GM12878 (cell line): Measurements from ENCODE around the gene WWOX. TPM values are rescaled to one million over a fixed set of nuclear protein-coding genes. Genes with fewer than 3 reads are reported as not detected.

ENCODE experiments used
- ATAC-seq: fragments of 200-7000 bp; cut with Tn5 transposase; 3 replicates; pipeline ENCODE4 v1.9.1; 2020; ENCODE audit warnings: mild to moderate bottlenecking, moderate library complexity
- BruUV-seq: library from RNA; stranded (reverse); fragments of 400-500 nt; replicated peaks from 2 replicates; lab custom pipeline; 2021; lab: Mats Ljungman, UMichigan
- CTCF ChIA-PET: fragments of 300-600 bp; sonication (Branson Sonifier 250); formaldehyde crosslinking; extraction: SDS; loops from one replicate; lab custom pipeline; 2021; ENCODE audit warnings: inconsistent platforms; lab: Yijun Ruan, JAX
- POLR2A ChIA-PET: fragments of 350-600 bp; formaldehyde crosslinking; extraction: SDS; loops from one replicate; lab custom pipeline; 2021; ENCODE audit warnings: inconsistent platforms; lab: Charles Lee
- RAD21 ChIA-PET: fragments of 300-600 bp; sonication (Branson Sonifier 250); formaldehyde crosslinking; loops from one replicate; lab custom pipeline; 2023; ENCODE audit warnings: antibody characterized with exemption; ENCODE audit not compliant: unreplicated experiment; lab: Charles Lee
- SMC1A ChIA-PET: fragments of 300-600 bp; sonication (Branson Sonifier 250); formaldehyde crosslinking; loops from one replicate; lab custom pipeline; 2023; ENCODE audit not compliant: unreplicated experiment, uncharacterized antibody; lab: Charles Lee
- DNase-seq: peaks from one replicate; pipeline ENCODE4 v3.0.0-alpha.2; 2011; ENCODE audit warnings: low read depth, low spot score
- FAIRE-seq: peaks from 3 replicates; lab custom pipeline; 2011; peaks lifted over from hg19 to GRCh38; lab: Jason Lieb, UNC
- H2AFZ ChIP-seq: 2 replicates; pipeline ENCODE4 v1.6.0; 2011; ENCODE audit warnings: low read depth, low read length, control low read depth; ENCODE audit not compliant: control insufficient read depth
- H3K27ac ChIP-seq: 2 replicates; pipeline ENCODE4 v1.5.1; 2011; ENCODE audit warnings: control low read depth; ENCODE audit not compliant: control insufficient read depth, insufficient read depth
- H3K27me3 ChIP-seq, 2 experiments: replicated peaks in 1 of 2; 2 replicates each; pipeline versions ENCODE4 v1.6.0 to v1.6.1; 2011; ENCODE audit warnings: low read length in 1 of 2; ENCODE audit not compliant: control insufficient read depth in 2 of 2, insufficient read depth in 2 of 2
- H3K36me3 ChIP-seq, 2 experiments: 2 replicates each; pipeline ENCODE4 v1.5.1; 2011; ENCODE audit warnings: low read length in 1 of 2; ENCODE audit not compliant: control insufficient read depth in 2 of 2, insufficient read depth in 2 of 2
- H3K4me1 ChIP-seq: 2 replicates; pipeline ENCODE4 v1.6.1; 2011; ENCODE audit warnings: mild to moderate bottlenecking, low read length, moderate library complexity, mixed read lengths; ENCODE audit not compliant: control insufficient read depth, insufficient read depth
- H3K4me2 ChIP-seq: 2 replicates; pipeline ENCODE4 v1.6.0; 2011; ENCODE audit warnings: control low read depth; ENCODE audit not compliant: control insufficient read depth, insufficient read depth
- H3K4me3 ChIP-seq: fragments of 200-600 bp; sonication (generic); 2 replicates; pipeline ENCODE4 v1.5.1; 2016
- H3K79me2 ChIP-seq: 2 replicates; pipeline ENCODE4 v1.6.0; 2011; ENCODE audit warnings: low read length; ENCODE audit not compliant: control insufficient read depth, insufficient read depth
- H3K9ac ChIP-seq: 2 replicates; pipeline ENCODE4 v1.8.0; 2011; ENCODE audit warnings: low read length, control low read depth, mixed read lengths; ENCODE audit not compliant: control insufficient read depth, insufficient read depth
- H3K9me3 ChIP-seq: replicated peaks from 3 replicates; pipeline ENCODE4 v1.5.1; 2011; ENCODE audit warnings: mild to moderate bottlenecking, low read length; ENCODE audit not compliant: control insufficient read depth, insufficient read depth
- H4K20me1 ChIP-seq: 2 replicates; pipeline ENCODE4 v1.6.0; 2011; ENCODE audit not compliant: control insufficient read depth, insufficient read depth
- CTCF ChIP-seq, 3 experiments: IDR thresholded peaks in 2 of 3; conservative IDR thresholded peaks in 1 of 3; 2 replicates each; pipeline ENCODE4 v1.5.1; 2011; ENCODE audit warnings: low read depth in 3 of 3, low read length in 3 of 3, mild to moderate bottlenecking in 3 of 3, control low read depth in 2 of 3, moderate library complexity in 2 of 3, inconsistent platforms in 1 of 3, mixed read lengths in 1 of 3; ENCODE audit not compliant: control insufficient read depth in 2 of 3, insufficient read depth in 1 of 3; ENCODE audit errors: extremely low read depth in 1 of 3
- FOXK2 ChIP-seq: fragments of 450-650 bp; IDR thresholded peaks from 2 replicates; pipeline ENCODE4 v1.6.1; 2017; ENCODE audit warnings: mild to moderate bottlenecking, moderate library complexity
- HCFC1 ChIP-seq: fragments of 150-350 bp; IDR thresholded peaks from 2 replicates; pipeline ENCODE4 v1.6.1; 2014; ENCODE audit warnings: low read length
- MAX ChIP-seq: IDR thresholded peaks from 2 replicates; pipeline ENCODE4 v1.6.1; 2012; ENCODE audit warnings: low read depth, low read length, improper control_type of control experiment
- NFIC ChIP-seq: IDR thresholded peaks from 2 replicates; pipeline ENCODE4 v1.6.1; 2012; ENCODE audit warnings: low read depth, mild to moderate bottlenecking, inconsistent platforms, low read length, moderate library complexity
- NKRF ChIP-seq: fragments of 450-650 bp; conservative IDR thresholded peaks from 2 replicates; pipeline ENCODE4 v1.6.1; 2017; ENCODE audit warnings: mild to moderate bottlenecking, moderate library complexity
- NR2C1 ChIP-seq: fragments of 450-650 bp; IDR thresholded peaks from 2 replicates; pipeline ENCODE4 v1.6.1; 2017; ENCODE audit warnings: antibody characterized with exemption, mild to moderate bottlenecking, moderate library complexity
- NR2C2 ChIP-seq: IDR thresholded peaks from 2 replicates; pipeline ENCODE4 v1.6.1; 2011; ENCODE audit warnings: borderline replicate concordance, low read depth; ENCODE audit not compliant: control insufficient read depth, insufficient read length
- PAX8 ChIP-seq: fragments of 450-650 bp; IDR thresholded peaks from 2 replicates; pipeline ENCODE4 v1.6.1; 2017; ENCODE audit warnings: mild to moderate bottlenecking, moderate library complexity
- PML ChIP-seq: IDR thresholded peaks from 2 replicates; pipeline ENCODE4 v1.6.1; 2012; ENCODE audit warnings: low read length, inconsistent platforms
- RFX5 ChIP-seq: IDR thresholded peaks from 2 replicates; pipeline ENCODE4 v1.6.1; 2011; ENCODE audit warnings: low read depth, low read length, improper control_type of control experiment
- SMAD5 ChIP-seq: IDR thresholded peaks from 2 replicates; pipeline ENCODE4 v1.6.1; 2016; ENCODE audit warnings: antibody characterized with exemption, low read depth
- SREBF2 ChIP-seq: IDR thresholded peaks from 2 replicates; pipeline ENCODE4 v1.6.1; 2012; ENCODE audit warnings: mild to moderate bottlenecking, low read length
- TCF3 ChIP-seq: IDR thresholded peaks from 2 replicates; pipeline ENCODE4 v1.6.1; 2012; ENCODE audit warnings: low read depth, mild to moderate bottlenecking, low read length, borderline replicate concordance; ENCODE audit not compliant: insufficient read depth
- WGBS: methylation state at CpG from one replicate; pipeline ENCODE4 v1.1.6; 2016; ENCODE audit warnings: low lambda C conversion rate; ENCODE audit not compliant: insufficient replicate concordance, insufficient coverage; ENCODE audit errors: missing lambda C conversion rate; 5-methylcytosine and 5-hydroxymethylcytosine counted together
- in situ Hi-C: fragments of 300-500 bp; cut with MboI; formaldehyde crosslinking; loops from 9 replicates; pipeline ENCODE4 v1.14.3; 2018; ENCODE audit warnings: mixed read lengths
- intact Hi-C: fragments of 100-400 bp; cut with micrococcal nuclease; formaldehyde crosslinking; loops from one replicate; pipeline ENCODE4 v1.14.2; 2022; ENCODE audit not compliant: unreplicated experiment
- polyA plus RNA-seq, 11 experiments: library from polyadenylated mRNA; depleted of rRNA in 4 of 11; unstranded in 6 of 11; stranded (reverse) in 5 of 11; fragments of >200 nt; fragmentation: Nextera tagmentation in 4 of 11; fragmentation: Illumina TruSeq in 1 of 11; extraction: Ambion mirVana in 4 of 11; extraction: Trizol in 1 of 11; gene quantifications; 1 replicate in 1 of 11; 2 replicates in 10 of 11; pipeline versions ENCODE4 v1.2.1 to v1.2.3, GENCODE V29; 2011 to 2016; ENCODE audit warnings: inconsistent platforms in 2 of 11, missing spikeins in 2 of 11, low read depth in 1 of 11
- total RNA-seq, 4 experiments: library from RNA; depleted of rRNA in 3 of 4; stranded (reverse); fragments of >200 nt in 3 of 4; fragmentation: Illumina TruSeq in 1 of 4; extraction: Trizol in 1 of 4; gene quantifications; 2 replicates each; pipeline versions ENCODE4 v1.2.1 to v1.2.3, GENCODE V29; 2013 to 2021
- TF ChIP-seq, protein P1 (sequence below): IDR thresholded peaks from 2 replicates; pipeline ENCODE4 v1.6.1; 2012; ENCODE audit warnings: low read depth, low read length, improper control_type of control experiment

Gene WWOX
- total and polyA plus RNA-seq, 10 of the 15 experiments (the other 5 are each of a cell fraction or from before 2014, with no cell fraction given): 2.8 to 24.4 (median 17.8) TPM

- ChIA-PET RAD21 (no interaction called here), POLR2A (no interaction called here)
- Histone ChIP-seq H3K79me2 (no peaks in the 10 kb centered on the region), H3K4me1 (no peaks in the 10 kb centered on the region), H3K9ac (no peak overlapping the region)
- TF ChIP-seq, protein P1, sequence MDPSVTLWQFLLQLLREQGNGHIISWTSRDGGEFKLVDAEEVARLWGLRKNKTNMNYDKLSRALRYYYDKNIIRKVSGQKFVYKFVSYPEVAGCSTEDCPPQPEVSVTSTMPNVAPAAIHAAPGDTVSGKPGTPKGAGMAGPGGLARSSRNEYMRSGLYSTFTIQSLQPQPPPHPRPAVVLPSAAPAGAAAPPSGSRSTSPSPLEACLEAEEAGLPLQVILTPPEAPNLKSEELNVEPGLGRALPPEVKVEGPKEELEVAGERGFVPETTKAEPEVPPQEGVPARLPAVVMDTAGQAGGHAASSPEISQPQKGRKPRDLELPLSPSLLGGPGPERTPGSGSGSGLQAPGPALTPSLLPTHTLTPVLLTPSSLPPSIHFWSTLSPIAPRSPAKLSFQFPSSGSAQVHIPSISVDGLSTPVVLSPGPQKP: no peak
- TF ChIP-seq PML (no peak), RFX5 (no peak), TCF3 (no peak), CTCF (IDR thresholded peaks at IDR 0.05 in 2 of 3, conservative IDR thresholded peaks at IDR 0.05 in 1 of 3; ENCODE audit: control insufficient read depth in 2 of 3, extremely low read depth in 1 of 3, insufficient read depth in 1 of 3, low read depth in 3 of 3, low read length in 3 of 3) (no peak), HCFC1 (no peak), NR2C2 (no peak), NKRF (no peak), PAX8 (no peak), NFIC (no peak), NR2C1 (no peak), SMAD5 (no peak), SREBF2 (no peak), MAX (no peak), FOXK2 (no peak)
- TF ChIP-seq, all 136 proteins: peak for 0
- FAIRE-seq (no peak), ATAC-seq (no peak), DNase-seq (no peak)
- Histone ChIP-seq H3K27ac (no peak overlapping the region), H3K4me3 (no peak overlapping the region), H3K27me3 (no peaks in the 10 kb centered on the region), H3K36me3 (no peaks in the 10 kb centered on the region), H3K9me3 (no peaks in the 10 kb centered on the region; the same call in 2 of the 3 replicates), H2AFZ (no peak overlapping the region), H4K20me1 (no peaks in the 10 kb centered on the region), H3K4me2 (no peak overlapping the region)
- WGBS: 33% methylated on average over 8 of the region's 8 CpGs
- intact Hi-C loops (no loop called here), in situ Hi-C loops (no loop called here)
- BruUV-seq: no TSS peak
- ChIA-PET CTCF (no interaction called here), SMC1A (no interaction called here)
Measured at GRCh38 chr16:78918805-78919305, 819.4 kb downstream of the WWOX start.
